Measurements from ENCODE around the gene COL13A1. TPM values are rescaled to one million over a fixed set of nuclear protein-coding genes. Genes with fewer than 3 reads are reported as not detected.

Gene COL13A1
- total and polyA plus RNA-seq, 2 experiments from 2014 or later = 57.2 to 150 TPM

DNA sequence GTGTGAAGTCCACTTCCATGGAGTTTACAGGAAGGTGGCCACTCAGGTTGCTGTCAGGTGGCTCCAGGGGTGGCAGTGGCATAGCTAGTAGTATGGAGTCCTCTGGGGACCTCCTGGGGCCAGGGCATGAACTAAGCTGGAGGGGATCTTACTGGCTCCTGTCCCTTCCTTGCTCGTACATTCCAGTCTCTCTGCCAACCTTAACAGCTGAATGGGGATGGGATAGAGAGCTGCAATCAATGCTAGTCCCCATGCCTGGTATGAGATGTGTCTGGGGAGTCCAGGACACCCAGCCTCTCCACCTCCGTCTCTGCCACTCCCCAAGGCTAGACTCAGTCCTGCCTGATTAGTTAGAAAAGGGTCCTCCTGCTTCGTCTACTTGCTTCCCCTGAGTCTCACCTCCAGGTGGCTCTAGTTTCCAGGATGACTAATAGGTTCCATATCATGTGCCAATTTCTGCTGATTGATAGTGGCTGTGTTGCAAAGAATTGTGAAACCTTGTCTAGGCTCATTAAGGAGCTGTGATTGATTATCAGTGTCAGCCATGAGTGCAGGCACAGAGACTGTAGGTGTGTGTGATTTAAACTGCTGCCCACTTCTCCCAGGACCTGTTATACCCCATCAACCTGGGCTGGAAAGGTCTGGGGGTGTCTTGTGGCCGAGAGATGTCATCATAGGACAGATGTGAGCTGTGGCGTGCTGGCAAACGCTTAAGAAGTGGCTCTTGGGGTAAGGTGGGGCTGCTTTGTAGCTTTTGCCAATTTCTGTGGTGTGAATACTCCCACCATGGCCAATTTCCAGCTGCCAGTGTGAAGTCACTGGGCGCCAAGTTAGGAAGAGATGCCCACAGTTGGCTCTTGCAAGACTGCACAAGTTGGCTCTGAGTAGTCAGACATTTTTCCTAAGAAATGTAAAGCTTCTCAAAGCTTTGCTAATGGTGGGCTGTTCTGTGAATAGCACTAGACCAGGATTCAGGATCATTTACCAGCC, 59.8 kb downstream of the COL13A1 start:
- Histone ChIP-seq H3K4me3 (no peak overlapping the region), H3K4me1 (ENCODE audit: low read depth) (peaks cover 48% of the 10 kb centered on the region), H3K9me3 (ENCODE audit: low read depth) (no peaks in the 10 kb centered on the region), H3K27ac (no peak overlapping the region), H3K27me3 (no peaks in the 10 kb centered on the region), H3K36me3 (no peaks in the 10 kb centered on the region)
- TF ChIP-seq, protein P1, sequence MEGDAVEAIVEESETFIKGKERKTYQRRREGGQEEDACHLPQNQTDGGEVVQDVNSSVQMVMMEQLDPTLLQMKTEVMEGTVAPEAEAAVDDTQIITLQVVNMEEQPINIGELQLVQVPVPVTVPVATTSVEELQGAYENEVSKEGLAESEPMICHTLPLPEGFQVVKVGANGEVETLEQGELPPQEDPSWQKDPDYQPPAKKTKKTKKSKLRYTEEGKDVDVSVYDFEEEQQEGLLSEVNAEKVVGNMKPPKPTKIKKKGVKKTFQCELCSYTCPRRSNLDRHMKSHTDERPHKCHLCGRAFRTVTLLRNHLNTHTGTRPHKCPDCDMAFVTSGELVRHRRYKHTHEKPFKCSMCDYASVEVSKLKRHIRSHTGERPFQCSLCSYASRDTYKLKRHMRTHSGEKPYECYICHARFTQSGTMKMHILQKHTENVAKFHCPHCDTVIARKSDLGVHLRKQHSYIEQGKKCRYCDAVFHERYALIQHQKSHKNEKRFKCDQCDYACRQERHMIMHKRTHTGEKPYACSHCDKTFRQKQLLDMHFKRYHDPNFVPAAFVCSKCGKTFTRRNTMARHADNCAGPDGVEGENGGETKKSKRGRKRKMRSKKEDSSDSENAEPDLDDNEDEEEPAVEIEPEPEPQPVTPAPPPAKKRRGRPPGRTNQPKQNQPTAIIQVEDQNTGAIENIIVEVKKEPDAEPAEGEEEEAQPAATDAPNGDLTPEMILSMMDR (IDR thresholded peaks at IDR 0.05; ENCODE audit: low read depth, low read length) = peak; percentile 41
- peak in 1 of 2 donors; percentile 90 for DNase-seq (ENCODE audit: low read depth in 1 of 2, low spot score in 1 of 2)

DNA sequence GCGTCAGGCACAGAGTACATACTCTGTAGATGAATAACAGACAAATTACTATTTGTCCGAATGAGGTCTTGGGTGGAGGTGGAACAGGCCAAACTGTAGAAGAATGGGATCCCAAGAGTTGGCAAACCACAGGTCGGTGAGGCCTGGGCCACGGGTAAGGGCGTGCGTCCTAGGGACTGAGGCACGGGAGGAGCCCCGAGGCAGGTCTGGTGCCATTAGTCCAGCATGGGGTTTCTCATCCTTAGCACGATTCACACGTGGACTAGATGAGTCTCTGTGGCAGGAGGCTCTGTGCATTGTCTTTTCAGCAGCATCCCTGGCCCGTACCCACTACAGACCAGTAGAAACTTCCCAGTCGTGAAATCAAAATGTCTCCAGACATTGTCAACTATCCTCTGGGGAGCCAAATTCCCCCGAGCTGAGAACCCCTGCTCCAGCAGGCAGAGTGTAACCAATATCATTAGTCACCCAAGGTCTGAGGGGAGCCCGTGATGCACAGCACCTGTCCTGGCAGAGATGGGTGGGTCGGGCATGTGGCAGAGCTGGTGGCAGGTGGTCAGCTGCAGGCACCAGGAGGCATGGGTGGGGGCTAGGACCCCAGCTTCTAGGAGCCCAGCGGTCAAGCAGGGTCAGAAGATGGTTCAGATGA, 61.3 kb downstream of the COL13A1 start:
- Histone ChIP-seq H3K27ac (no peak overlapping the region), H3K4me3 (no peak overlapping the region), H3K27me3 (no peaks in the 10 kb centered on the region), H3K9me3 (ENCODE audit: low read depth) (no peaks in the 10 kb centered on the region), H3K4me1 (ENCODE audit: low read depth) (peaks cover 49% of the 10 kb centered on the region), H3K36me3 (no peaks in the 10 kb centered on the region)
- TF ChIP-seq, protein P1 (IDR thresholded peaks at IDR 0.05; ENCODE audit: low read depth, low read length) = no peak
- DNase-seq (ENCODE audit: low read depth in 1 of 2, low spot score in 1 of 2) = no peak

DNA sequence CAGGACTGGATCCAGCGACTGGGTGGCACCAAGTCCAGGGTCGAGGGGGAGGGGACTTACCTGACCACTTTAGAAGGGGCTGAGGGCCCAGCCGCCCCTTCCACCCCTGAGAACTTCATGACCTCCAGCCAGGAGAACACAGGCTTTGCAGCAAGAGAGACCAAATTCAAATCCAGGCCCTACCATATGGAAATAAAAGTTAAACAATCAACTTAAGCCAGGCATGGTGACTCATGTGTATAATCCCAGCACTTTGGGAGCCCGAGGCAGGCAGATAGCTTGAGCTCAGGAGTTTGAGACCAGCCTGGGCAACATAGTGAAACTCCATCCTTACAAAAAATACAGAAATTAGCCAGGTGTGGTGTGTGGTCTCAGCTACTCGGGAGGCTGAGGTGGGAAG, 61.9 kb downstream of the COL13A1 start:
- Histone ChIP-seq H3K4me1 (ENCODE audit: low read depth) (peaks cover 49% of the 10 kb centered on the region), H3K27me3 (no peaks in the 10 kb centered on the region), H3K4me3 (no peak overlapping the region), H3K27ac (no peak overlapping the region), H3K36me3 (no peaks in the 10 kb centered on the region), H3K9me3 (ENCODE audit: low read depth) (no peaks in the 10 kb centered on the region)
- TF ChIP-seq, protein P1 (IDR thresholded peaks at IDR 0.05; ENCODE audit: low read depth, low read length) = no peak
- DNase-seq (ENCODE audit: low read depth in 1 of 2, low spot score in 1 of 2) = no peak

DNA sequence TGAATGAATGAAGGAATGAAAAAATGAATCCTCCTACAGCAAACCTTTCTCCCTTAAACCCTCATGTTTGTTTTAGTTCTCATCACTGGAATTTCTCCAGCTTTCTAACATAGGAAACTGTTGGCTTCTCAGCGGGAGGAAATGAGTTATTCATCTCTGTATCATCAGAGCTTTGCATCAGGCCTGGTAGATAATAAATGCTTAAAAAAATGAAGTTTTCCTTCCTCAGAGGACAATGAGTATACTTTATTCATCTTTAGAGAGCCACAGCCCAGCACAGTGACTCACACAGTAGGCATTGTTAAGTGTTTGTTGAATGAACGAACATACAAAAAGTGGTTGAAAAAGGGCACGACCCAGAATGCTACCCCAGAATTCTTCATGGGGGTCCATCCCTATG, 62.6 kb downstream of the COL13A1 start:
- Histone ChIP-seq H3K27ac (no peak overlapping the region), H3K4me1 (ENCODE audit: low read depth) (peaks cover 44% of the 10 kb centered on the region)
- peak in 1 of 2 donors; percentile 82 for DNase-seq (ENCODE audit: low read depth in 1 of 2, low spot score in 1 of 2)

DNA sequence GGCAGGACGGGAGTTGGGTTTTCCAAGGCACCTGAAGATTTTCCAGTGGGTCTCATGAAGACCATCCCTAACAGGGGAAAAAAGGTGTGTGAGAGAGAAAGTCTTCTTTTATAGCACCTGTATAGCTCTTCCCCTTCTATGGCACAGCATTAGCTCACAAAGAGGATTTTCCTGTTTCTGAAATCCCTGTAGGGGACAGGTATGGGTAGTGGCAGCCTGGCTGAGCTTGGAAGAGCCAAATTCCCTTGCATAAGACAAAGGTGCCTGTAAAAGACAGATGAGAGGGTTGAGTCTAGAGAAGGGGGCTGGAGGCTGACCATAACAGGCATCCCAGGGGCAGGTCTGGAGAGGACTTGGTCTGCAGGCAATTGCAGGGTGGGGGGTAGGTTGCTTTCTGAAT, 63.7 kb downstream of the COL13A1 start:
- H3K27ac ChIP-seq = peak overlapping the region; percentile 88
- H3K27me3 ChIP-seq = no peaks in the 10 kb centered on the region
- DNase-seq (ENCODE audit: low read depth in 1 of 2, low spot score in 1 of 2) = no peak
- no peak overlapping the region for H3K4me3 ChIP-seq
- H3K9me3 ChIP-seq (ENCODE audit: low read depth) = no peaks in the 10 kb centered on the region
- no peaks in the 10 kb centered on the region for H3K36me3 ChIP-seq
- TF ChIP-seq, protein P1 (IDR thresholded peaks at IDR 0.05; ENCODE audit: low read depth, low read length) = no peak
- H3K4me1 ChIP-seq (ENCODE audit: low read depth) = peaks cover 33% of the 10 kb centered on the region

More for the DNA sequence above, 62.6 kb downstream of the COL13A1 start:
- Histone ChIP-seq H3K36me3 (no peaks in the 10 kb centered on the region), H3K27me3 (no peaks in the 10 kb centered on the region), H3K9me3 (ENCODE audit: low read depth) (no peaks in the 10 kb centered on the region), H3K4me3 (no peak overlapping the region)
- TF ChIP-seq, protein P1 (IDR thresholded peaks at IDR 0.05; ENCODE audit: low read depth, low read length) = no peak
